Myocyte (in vitro differentiated cells): Measurements from ENCODE around the gene MRPS15. TPM values are rescaled to one million over a fixed set of nuclear protein-coding genes. Genes with fewer than 3 reads are reported as not detected.
A peak's percentile ranks its signal among the peaks of the same experiment; 100 is the strongest.

Source experiments
- DNase-seq: peaks from one replicate; pipeline ENCODE4 v3.0.0-alpha.2; 2012; ENCODE audit warnings: low read depth
- total RNA-seq: library from RNA; depleted of rRNA; stranded (reverse); fragments of >200 nt; gene quantifications from 2 replicates; pipeline ENCODE4 v1.2.3, GENCODE V29; 2014

Gene MRPS15
- total RNA-seq, 1 donor from 2014 or later = 64.4 TPM

DNA sequence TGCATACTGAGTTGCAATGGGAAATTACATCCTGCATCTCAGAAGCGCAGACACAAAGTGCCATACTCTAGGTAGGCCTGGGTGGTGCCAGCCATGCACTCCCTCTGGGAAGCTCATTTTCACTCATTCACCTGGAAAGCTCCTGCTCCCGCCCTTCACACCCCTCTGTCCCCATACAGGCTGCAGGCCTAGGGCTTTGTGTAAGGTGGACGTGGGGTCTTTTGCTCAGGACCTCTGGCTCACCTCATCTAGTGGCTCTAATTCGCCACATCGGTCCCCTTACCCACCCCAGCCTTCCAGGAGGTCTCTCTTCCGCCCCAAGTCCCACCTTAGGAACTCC, 751 bp downstream of the MRPS15 start:
- DNase-seq = no peak

DNA sequence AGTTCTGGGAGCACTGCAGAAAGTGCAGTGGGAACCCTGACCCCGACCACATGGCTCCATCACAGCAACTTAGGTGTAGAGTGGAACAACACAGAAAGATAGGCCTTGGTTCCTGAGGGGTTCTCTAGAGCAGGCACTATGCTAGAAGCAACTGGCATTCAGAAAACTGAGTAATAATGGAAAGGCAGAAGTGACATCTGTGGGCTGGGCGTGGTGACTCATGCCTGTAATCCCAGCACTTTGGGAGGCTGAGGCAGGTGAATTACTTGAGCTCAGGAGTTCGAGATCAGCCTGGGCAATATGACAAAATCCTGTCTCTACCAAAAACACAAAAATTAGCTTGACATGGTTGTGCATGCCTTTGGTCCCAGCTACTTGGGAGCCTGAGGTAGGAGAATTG, 5.3 kb downstream of the MRPS15 start:
- peak; percentile 35 for DNase-seq

DNA sequence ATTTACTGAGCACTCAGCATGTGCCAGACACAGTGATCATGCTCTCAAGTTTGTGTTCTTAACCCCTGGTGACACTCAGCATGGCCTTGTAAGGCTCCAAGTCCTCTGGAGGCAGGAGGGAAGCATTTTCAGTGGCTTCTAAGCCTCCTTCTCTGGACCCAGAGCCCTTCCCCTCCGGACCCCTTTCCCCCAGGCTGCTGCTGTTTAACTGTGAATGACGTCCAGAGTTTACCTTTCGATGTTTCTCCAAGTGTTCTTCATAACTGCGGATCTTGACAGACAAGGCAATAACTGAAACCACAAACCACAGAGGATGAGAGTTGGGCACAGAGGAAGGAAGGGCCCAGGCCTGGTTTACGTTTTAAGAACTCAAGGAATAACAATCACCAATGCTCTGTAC, 6.5 kb downstream of the MRPS15 start:
- DNase-seq = no peak

DNA sequence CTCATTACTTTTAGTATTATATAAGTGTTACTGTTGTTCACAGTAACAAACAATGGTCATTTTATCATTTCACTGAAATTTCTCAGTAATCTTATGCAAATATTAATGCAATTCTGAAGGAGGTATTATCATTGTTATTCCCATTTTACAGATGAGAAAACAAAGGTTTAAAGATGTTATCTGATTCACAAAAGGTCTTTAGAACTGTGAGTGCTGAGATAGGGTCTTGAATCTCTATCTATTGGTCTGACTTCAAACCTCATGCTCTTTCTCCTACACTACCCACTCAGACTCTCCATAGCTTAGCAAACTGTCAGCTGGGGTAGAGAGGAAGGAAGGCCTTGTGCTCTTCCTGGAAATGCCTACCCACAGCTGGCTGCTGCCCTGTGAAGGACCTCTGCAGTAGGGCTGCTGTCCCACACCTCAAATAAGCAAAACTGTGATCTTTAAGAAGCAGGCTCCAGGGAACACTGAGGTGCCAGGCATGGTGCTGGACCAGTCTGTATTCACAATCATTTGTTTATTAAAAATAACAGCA, 7.7 kb downstream of the MRPS15 start:
- no peak for DNase-seq

DNA sequence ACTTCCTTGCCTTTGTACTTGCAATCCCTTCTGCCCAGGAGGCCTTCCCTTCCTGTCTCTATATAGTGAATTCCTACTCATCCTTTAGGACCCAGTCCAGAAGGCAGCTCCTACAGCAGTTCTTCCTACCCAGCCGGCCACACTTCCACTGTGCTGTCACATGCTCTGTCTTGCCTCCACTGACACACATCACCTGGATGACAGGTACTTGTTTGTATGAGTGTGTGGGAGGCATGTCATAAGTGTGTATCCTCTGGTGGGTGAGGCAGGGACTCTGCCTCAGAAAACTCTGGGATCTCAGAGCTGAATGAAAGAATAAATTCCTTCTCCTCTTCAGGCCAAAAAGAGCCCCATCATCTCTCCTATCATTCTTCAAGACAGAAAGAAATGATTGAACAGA, 8.8 kb downstream of the MRPS15 start:
- DNase-seq = no peak

DNA sequence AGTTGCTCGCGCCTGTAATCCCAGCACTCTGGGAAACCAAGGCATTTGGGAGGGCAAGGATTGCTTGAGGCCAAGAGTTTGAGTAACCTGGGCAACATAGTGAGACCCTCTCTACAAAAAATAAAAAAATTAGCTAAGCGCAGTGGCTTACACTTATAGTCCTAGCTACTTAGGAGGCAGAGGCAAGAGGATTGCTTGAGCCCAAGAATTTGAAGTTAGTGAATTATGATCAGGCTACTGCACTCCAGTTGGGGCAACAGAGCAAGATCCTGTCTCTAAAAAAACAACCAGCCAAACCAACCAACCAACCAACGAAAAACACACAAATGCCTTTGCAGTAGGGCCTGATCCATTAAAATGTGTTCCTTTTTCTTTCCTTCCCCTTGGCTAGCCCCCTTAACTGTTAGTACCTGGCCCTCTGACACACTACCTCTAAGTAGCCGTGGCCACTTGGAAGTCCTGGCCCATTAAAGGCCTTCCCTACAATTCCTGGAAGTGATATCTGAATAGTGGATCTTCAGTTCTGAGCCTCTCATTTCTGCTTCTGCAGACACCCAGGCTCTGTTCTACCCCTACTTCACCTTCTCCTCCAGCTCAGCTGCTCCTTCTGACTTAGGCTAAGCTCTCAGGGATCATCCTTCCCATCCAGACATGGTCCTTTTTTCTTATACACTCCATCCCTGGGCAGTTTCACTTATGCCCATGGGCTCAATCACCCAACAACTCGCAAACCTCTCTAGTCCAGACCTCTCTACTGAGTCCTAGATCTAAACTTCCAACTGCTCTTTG, 10.4 kb downstream of the MRPS15 start:
- DNase-seq = no peak

DNA sequence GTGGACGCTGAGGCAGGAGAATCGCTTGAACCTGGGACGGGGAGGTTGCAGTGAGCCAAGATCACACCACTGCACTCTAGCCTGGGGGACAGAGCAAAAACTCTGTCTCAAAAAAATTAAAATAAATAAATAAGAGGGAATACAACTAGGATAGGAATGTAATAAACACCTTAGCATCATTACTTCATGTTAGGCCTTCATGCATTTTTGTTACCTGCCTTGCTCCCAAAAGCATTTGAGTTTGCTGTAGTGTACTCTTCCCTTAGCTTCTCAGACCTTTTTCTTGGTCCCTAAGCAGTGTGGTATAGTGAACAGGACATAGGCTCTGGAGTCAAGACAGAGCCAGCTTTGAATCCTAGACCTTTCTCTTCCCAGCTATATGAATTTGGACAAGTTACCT, 11.1 kb downstream of the MRPS15 start:
- no peak for DNase-seq

DNA sequence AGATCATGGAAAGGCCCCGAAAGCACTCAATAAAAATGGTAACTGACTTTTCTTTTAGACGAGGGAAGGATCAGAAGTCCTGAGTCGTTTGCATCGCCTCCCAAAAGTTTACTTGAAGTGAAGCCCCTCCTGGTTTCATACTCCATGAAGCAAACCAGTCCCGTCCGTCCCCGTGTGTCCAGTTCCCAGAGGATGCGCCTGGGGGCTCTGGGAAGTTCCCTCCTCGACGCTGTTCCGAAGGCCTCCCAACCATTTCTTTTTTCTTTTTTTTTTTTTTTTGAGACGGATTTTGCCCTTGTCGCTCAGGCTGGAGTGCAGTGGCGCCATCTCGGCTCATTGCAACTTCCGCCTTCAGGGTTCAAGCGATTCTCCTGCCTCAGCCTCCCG, 13.3 kb downstream of the MRPS15 start:
- DNase-seq = no peak

DNA sequence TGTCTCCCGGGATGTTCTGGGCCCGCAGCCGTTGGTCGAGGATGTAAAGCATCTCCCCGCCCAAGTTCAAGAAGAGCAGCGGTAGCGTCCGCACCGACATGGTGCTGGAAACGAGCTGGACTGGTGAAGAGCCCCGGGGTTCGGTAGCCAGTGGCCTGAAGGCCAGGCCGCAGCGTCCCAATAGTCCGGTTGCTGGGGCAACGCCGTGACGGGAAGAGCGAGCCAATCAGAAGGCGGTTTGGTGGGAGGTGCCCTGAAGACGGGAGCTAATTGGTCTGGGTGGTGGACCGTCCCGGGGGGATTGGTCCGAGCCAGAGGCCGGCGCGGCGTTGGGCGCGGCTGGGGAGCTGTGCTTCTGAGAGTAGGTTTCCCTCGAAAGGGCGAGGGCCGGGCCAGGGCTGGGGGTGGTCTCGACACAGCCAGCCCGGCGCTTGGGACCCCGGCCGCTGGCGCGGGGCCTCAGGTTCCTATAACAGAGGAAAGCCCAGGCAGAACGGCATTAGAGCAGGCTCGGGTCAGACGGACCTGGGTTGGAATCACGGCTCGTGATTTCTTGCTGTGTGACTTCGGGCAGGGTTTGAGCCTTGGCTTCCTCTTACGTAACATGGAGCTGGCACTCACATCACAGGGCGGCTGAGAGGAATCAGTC, 13.8 kb downstream of the MRPS15 start, which contains the start of gene OSCP1:
Gene OSCP1, minus strand, starts transcription at position 182 of the 649 bp plus-strand sequence. Its CDS starts 82 bp downstream, at position 100.
- peak; percentile 97 for DNase-seq

DNA sequence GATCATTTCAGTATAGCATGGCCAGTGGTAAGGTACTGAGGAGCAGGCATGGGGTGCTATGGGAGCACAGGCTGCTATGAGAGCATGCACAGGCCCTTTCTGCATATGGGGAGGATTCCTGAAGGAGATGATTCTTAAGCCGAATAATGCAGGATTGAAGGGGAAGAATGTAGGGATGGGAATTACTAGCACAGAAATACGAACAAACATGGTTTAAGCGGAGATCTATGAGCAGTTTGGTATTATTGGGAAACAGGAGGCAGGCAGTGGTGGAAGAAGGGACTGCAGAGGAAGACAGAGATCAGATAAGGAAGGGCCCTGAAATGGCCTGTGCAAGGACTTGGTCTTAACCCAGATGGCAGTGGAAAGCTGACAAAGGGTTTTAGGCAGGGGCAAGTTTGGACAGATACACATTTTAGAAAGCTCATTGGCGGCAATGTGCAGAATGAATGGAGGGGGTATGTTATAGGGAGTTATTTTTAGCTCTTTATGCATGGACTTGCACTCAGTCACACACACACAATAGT, 15.6 kb downstream of the MRPS15 start:
- no peak for DNase-seq

DNA sequence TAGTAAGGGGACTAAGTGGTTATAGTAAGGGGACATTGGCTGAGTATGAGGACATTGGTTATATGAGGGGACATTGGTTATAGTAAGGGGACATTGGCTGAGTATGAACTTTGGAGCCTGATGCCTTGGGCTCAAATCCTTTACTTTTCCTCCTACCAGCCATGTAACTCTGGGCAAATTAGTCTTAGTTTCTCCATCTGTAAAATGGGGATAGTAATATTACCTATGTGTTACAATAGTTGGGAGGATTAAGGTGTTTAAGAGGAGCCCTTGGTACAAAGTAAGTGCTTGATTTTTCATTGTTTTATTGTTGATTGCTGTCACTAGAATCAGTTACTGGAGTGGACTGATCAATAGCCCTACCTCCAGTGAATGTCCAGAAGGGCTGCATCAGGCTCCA, 16.7 kb downstream of the MRPS15 start:
- no peak for DNase-seq

DNA sequence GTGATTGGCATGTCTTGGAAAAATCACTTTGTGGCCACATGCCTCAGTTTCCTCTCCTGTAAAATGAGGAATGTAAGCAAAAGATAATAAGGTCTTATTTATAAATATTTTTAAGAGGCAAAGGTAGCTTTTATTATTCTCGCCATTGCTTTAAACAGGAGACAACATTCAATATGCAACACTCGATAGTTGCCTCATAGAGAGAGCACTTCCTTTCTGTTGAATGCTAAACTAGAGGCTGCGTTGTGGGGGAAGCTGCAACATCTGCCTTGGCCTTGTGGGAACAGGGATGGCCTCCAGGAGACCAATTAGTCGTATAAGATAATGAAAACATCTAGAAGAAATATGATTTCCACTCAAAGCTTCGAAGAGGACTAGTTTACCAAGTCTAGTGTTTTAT, 17.4 kb downstream of the MRPS15 start:
- no peak for DNase-seq

DNA sequence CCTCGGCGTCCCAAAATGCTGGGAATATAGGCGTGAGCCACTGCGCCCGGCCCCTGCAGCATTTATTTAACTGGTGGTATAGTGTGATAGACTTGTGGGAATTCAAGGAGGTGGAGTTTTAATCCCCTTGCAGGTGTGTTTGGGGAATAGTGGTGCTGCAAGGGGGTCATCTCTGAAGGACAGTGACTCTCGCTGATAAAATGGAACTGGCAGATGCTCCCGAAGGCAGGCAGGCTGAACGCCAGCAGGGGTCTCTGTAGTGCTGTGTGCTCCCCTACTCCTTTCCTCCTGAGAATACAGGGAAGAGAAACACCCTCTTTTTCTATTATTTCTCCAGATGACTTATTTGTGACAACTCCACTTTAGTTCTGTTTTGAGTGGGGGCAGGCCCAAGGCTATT, 17.9 kb downstream of the MRPS15 start:
- peak; percentile 5 for DNase-seq

DNA sequence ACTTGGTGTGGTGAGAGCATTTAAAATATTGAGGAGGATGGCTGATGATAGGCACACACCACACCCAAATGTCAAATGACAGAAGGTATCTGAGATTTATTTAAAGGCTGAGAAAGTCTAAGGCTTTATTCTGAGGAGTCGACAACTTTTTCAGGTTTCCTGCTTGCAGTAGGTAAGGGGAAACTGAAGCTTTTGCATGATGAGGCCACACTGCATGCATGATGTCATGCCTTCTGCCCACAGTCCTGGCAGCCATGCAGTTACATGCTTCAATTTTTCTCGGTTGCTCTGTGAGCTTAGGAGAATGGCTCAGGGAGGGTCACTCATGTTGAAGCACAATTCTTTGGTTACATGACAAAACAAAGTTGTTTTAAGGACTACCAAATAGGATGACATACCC, 20.9 kb downstream of the MRPS15 start:
- DNase-seq = no peak

DNA sequence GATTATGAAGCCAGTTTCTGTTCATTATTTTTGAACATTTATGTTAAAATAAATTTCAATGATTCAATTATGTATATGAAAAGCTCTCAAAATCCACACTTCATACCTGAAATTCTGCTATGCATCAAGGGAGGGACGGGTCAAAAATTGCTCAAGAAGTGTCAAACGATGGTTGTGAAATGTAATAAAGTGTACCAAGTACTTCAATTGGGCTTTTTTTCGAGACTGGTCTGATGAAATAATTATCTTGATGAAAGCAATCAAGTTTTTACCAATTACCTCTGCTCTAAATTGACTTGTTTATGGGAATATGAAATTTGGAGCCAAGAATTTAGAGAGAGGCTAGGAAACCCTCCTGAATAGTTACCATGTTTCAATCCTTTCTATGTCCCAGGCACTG, 21.8 kb downstream of the MRPS15 start:
- DNase-seq = no peak

DNA sequence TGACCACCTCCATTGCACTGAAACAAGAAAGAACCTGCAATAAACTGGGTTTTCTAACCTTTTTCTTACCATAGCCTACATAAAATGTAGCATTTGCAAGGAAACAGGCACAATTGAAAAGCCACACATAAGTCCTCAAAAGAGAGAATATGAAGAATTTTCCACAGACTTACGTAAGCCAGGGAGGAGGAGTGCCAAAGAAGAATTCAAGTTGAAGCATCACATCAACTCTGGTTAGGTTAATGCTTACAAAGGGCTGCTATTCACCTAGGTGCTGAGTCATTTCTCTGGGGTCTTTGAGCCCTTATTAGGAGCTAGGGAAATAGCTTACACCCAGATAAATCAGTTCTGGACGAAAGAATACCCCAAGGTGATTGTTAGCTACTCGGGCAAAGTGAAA, 23.5 kb downstream of the MRPS15 start:
- no peak for DNase-seq

DNA sequence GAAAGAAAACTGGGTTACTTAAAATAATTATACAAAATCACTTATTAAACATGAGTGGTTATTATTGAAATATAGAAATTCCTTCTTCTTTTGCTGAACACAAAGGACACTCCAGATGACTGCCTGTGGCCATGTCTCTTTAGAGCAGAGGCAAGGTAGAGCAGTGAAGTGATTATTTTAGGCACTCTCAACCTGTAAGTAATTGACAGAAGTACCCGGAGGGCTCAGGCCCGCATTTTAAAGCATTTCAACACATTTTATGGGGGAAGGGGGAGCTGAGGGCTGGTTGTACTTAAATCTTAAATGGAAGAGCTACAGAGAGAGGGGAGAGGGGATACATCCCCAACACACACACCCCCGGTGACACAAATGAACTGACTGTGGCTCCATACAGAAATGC, 24.1 kb downstream of the MRPS15 start:
- no peak for DNase-seq

DNA sequence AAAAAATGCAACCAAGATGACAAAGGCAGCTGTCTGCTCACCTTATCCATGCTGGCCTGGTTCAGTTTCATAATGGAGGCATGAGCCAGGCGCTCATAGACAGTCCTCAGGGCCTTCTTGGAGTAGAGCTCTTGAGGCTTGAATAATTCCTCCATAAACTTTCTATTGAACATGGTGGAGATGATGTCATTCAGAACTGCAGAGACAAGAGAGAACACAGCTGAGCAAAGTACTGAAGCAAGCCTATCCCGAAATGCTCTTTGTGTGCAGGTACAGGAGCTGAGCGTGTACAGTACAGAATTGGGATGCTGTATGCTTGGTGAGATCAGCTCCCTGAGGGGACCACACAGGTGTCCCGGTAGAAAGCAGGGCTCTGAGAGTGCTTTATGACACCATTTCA, 25.5 kb downstream of the MRPS15 start:
- DNase-seq = no peak

DNA sequence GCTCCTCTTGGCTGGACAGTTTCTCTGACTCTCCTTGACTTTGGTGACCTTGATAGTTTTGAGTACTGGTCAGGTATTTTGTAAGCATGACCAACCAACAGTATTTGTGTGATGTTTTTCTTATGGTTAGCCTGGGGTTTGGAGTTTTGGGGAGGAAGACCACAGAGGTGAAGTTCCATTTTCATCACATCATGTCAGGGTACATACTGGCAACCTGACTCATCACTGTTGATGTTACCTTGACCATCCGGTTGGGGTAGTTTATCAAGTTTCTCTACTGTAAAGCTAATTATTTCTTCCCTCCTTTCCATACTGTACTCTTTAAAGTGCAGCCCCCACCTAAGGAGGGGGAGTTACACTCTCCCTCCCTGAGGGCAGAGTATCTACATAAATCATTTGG, 27.4 kb downstream of the MRPS15 start:
- DNase-seq = no peak

DNA sequence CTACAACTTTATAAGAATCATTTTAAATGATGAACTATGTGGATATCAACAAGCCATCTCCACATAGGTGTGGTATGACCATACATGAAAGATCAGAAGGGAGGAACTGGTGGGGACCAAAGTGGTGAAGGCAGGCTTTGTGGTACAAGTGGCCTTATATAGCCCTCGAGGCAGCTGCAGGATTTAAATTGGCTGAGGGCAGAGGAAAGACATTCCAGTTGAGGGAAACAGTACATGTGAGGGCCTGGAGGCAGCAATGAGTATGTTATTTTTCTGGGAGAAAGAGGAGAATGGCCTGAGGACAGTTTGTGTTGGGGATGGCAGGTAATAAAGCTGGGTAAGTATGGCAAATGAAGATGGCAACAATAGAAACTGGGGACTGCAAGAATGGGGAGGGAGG, 31.1 kb downstream of the MRPS15 start:
- DNase-seq = peak; percentile 69

DNA sequence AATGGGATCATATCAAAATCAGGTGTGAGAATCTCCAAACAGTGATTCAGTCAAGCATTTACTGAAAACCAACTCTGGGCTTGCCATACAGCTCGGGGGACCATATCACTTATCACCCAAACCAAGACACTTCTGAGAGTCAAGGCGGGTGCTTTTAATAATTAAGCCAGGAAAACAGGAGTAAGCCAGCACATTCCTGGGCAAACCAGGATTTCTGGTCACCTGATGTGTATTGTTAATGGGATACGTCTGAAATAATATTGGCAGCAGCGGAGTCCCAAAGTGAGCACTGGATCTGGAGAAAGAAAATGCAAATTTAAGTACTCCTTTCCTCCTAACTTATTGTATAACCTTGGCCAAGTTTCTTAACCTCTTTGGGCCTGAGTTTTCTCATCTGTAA, 31.6 kb downstream of the MRPS15 start:
- DNase-seq = no peak

DNA sequence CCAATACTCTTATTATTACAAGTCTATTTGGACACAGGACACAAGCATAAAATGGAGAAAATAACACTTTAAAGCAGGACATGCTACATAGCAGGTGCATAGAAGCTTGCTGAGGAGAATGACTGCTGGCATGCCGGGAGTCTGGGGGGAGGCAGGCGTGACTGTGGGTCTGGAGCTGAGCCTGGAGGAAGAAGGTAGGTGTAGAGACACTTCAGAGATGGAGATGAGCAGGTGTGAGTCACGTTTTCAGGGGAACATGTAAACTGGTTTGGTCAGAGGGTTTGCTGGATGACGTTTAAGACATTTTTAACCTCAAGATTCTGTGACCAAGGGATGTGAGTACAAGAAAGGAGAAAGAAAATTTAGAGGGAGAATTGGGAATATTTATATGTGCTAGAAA, 38.4 kb downstream of the MRPS15 start:
- peak; percentile 26 for DNase-seq

DNA sequence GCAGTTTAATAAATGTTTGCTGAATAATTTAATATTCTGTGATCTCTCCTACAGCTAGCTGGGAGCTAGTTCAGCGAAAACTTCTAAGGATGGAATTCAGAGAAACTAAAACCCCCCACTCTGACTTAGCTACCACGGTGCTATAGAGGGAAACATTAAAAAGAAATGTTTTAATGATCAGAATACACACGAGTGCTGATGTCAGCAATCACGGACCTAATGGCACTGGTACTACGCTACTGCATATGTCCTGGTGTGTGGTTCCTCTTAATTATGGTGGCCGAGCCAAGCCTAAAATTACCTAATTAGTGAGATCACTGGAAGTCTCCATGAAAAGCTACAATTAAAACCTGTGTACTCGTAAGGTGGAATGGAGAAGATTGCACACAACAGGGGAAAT, 42.5 kb downstream of the MRPS15 start:
- no peak for DNase-seq
